Fibroblast of skin of abdomen (primary cell): Measurements from ENCODE around the gene CMTM2. TPM values are rescaled to one million over a fixed set of nuclear protein-coding genes. Genes with fewer than 3 reads are reported as not detected.

Experiments used
- DNase-seq: peaks from one replicate; pipeline ENCODE4 v3.0.0-alpha.2; 2013
- polyA plus RNA-seq, 2 experiments: library from polyadenylated mRNA; unstranded; fragments of 120-200 nt; gene quantifications; one replicate each; pipeline ENCODE4 v1.2.1, GENCODE V29; 2013; ENCODE audit not compliant: insufficient read length in 2 of 2

Gene CMTM2
- not detected for polyA plus RNA-seq (2013, experiment 1 of 2; ENCODE audit: insufficient read length)
- polyA plus RNA-seq (2013, experiment 2 of 2; ENCODE audit: insufficient read length), result 0.34 TPM

- DNase-seq, result no peak
Observed at GRCh38 chr16:66578651-66579531, at the start of gene CMTM2. Gene CMTM2, plus strand, starts transcription at chr16:66579463. Its CDS starts 145 bp downstream, at chr16:66579608.

- no peak for DNase-seq
Observed at GRCh38 chr16:66529475-66529874, 49.8 kb upstream of the CMTM2 start.

GRCh38 chr16:66534376-66534799, 44.9 kb upstream of the CMTM2 start:
- no peak for DNase-seq

GRCh38 chr16:66536525-66536924, 42.7 kb upstream of the CMTM2 start:
- no peak for DNase-seq

GRCh38 chr16:66537236-66537635, 42.0 kb upstream of the CMTM2 start:
- no peak for DNase-seq

- no peak for DNase-seq
Observed at GRCh38 chr16:66538910-66539309, 40.4 kb upstream of the CMTM2 start.

GRCh38 chr16:66539623-66540469, 39.4 kb upstream of the CMTM2 start:
- DNase-seq, result no peak

- no peak for DNase-seq
Observed at GRCh38 chr16:66541388-66542355, 37.6 kb upstream of the CMTM2 start.

- DNase-seq, result no peak
Observed at GRCh38 chr16:66542396-66542795, 36.9 kb upstream of the CMTM2 start.

- DNase-seq, result no peak
Observed at GRCh38 chr16:66543541-66543940, 35.7 kb upstream of the CMTM2 start.

- DNase-seq, result no peak
Observed at GRCh38 chr16:66544016-66544757, 35.1 kb upstream of the CMTM2 start.

- no peak for DNase-seq
Observed at GRCh38 chr16:66547101-66547989, 31.9 kb upstream of the CMTM2 start.

- DNase-seq, result no peak
Observed at GRCh38 chr16:66548068-66548467, 31.2 kb upstream of the CMTM2 start.

- DNase-seq, result no peak
Observed at GRCh38 chr16:66548868-66549267, 30.4 kb upstream of the CMTM2 start.

- DNase-seq, result peak; percentile 73
Observed at GRCh38 chr16:66549284-66550131, 29.8 kb upstream of the CMTM2 start, which contains the start of gene TK2. Gene TK2, minus strand, starts transcription at chr16:66550122. Its CDS starts 61 bp downstream, at chr16:66550061.

- peak; percentile 31 for DNase-seq
Observed at GRCh38 chr16:66551348-66551759, 27.9 kb upstream of the CMTM2 start.

- DNase-seq, result no peak
Observed at GRCh38 chr16:66551788-66552285, 27.4 kb upstream of the CMTM2 start.

- peak; percentile 88 for DNase-seq
Observed at GRCh38 chr16:66552286-66553177, 26.7 kb upstream of the CMTM2 start, which contains the start of gene CKLF. Gene CKLF, plus strand, starts transcription at chr16:66552576. Its CDS starts 140 bp downstream, at chr16:66552716.
